HL-60 (cell line): Measurements from ENCODE around the gene EFS.

ENCODE experiments used
- CTCF ChIP-seq: IDR thresholded peaks from one replicate; pipeline ENCODE4 v1.5.1; 2011; ENCODE audit warnings: low read length, control low read depth, inconsistent platforms; ENCODE audit not compliant: insufficient read depth
- GABPA ChIP-seq: IDR thresholded peaks from 2 replicates; pipeline ENCODE4 v1.6.1; 2012; ENCODE audit warnings: low read depth
- POLR2AphosphoS5 ChIP-seq: IDR thresholded peaks from 2 replicates; pipeline ENCODE4 v1.6.1; 2012; ENCODE audit warnings: low read depth

GRCh38 chr14:23396781-23397407 lies 31.9 kb upstream of the EFS start:
- TF ChIP-seq CTCF (no peak), GABPA (no peak), POLR2AphosphoS5 (no peak)
